ENCODE data around the gene ITLN2.

GRCh38 chr1:160972939-160973338 lies 18.3 kb upstream of the ITLN2 start:
- TF ChIP-seq CTCF (conservative IDR thresholded peaks at IDR 0.05) (no peak), EZH2 (IDR thresholded peaks at IDR 0.05; ENCODE audit: low read depth) (no peak)

Measured in PC-9 (cell line).